SK-N-SH treated with all-trans-retinoic acid at 6 μM for 48 hours (cell line): Measurements from ENCODE around the gene CDC42BPB.

Experiments used
- ATAC-seq: fragments of 200-7000 bp; cut with Tn5 transposase; 3 replicates; pipeline ENCODE4 v1.9.1; 2020; ENCODE audit warnings: mild to moderate bottlenecking, moderate library complexity
- ARNTL ChIP-seq: fragments of 450-650 bp; formaldehyde crosslinking; IDR thresholded peaks from 2 replicates; pipeline ENCODE4 v1.5.0; 2020; ENCODE audit warnings: low read depth, mild to moderate bottlenecking, moderate library complexity, borderline replicate concordance
- BACH2 ChIP-seq: fragments of 250-450 bp; sonication (Bioruptor Pico); IDR thresholded peaks from 2 replicates; pipeline ENCODE4 v1.9.0; 2021; ENCODE audit warnings: mild to moderate bottlenecking, borderline replicate concordance
- CREB5 ChIP-seq: fragments of 250-450 bp; sonication (Bioruptor Pico); IDR thresholded peaks from 2 replicates; pipeline ENCODE4 v1.5.1; 2020; ENCODE audit warnings: low read depth, mild to moderate bottlenecking, moderate library complexity
- CSRNP3 ChIP-seq: fragments of 250-450 bp; sonication (Bioruptor Pico); IDR thresholded peaks from 2 replicates; pipeline ENCODE4 v1.5.1; 2021; ENCODE audit warnings: mild to moderate bottlenecking, moderate library complexity
- ESRRG ChIP-seq: fragments of 250-450 bp; sonication (Bioruptor Pico); IDR thresholded peaks from 2 replicates; pipeline ENCODE4 v1.6.1; 2021; ENCODE audit warnings: mild to moderate bottlenecking
- GLIS3 ChIP-seq: fragments of 250-450 bp; sonication (Bioruptor Pico); IDR thresholded peaks from 2 replicates; pipeline ENCODE4 v1.5.0; 2020; ENCODE audit warnings: mild to moderate bottlenecking, moderate library complexity
- OSR1 ChIP-seq: fragments of 250-450 bp; sonication (Bioruptor Pico); IDR thresholded peaks from 2 replicates; pipeline ENCODE4 v1.8.0; 2022; ENCODE audit warnings: moderate library complexity, mild to moderate bottlenecking, inconsistent platforms
- PATZ1 ChIP-seq: fragments of 250-450 bp; sonication (Bioruptor Pico); IDR thresholded peaks from 2 replicates; pipeline ENCODE4 v1.8.0; 2020; ENCODE audit warnings: mild to moderate bottlenecking, moderate library complexity, borderline replicate concordance
- POU6F1 ChIP-seq: fragments of 250-450 bp; sonication (Bioruptor Pico); IDR thresholded peaks from 2 replicates; pipeline ENCODE4 v1.8.0; 2021; ENCODE audit warnings: low read depth, mild to moderate bottlenecking, moderate library complexity, borderline replicate concordance
- RARB ChIP-seq: fragments of 250-450 bp; sonication (Bioruptor Pico); IDR thresholded peaks from 2 replicates; pipeline ENCODE4 v1.8.0; 2021; ENCODE audit warnings: mild to moderate bottlenecking, moderate library complexity
- SNAI2 ChIP-seq: fragments of 250-450 bp; sonication (Bioruptor Pico); IDR thresholded peaks from 2 replicates; pipeline ENCODE4 v1.5.0; 2020; ENCODE audit warnings: mild to moderate bottlenecking, moderate library complexity
- TCF4 ChIP-seq: fragments of 250-450 bp; sonication (Bioruptor Pico); IDR thresholded peaks from 2 replicates; pipeline ENCODE4 v1.8.0; 2021; ENCODE audit warnings: mild to moderate bottlenecking, moderate library complexity, borderline replicate concordance
- TOX ChIP-seq: fragments of 250-450 bp; sonication (Bioruptor Pico); IDR thresholded peaks from 2 replicates; pipeline ENCODE4 v1.8.0; 2021; ENCODE audit warnings: mild to moderate bottlenecking, moderate library complexity, borderline replicate concordance
- ZC3H10 ChIP-seq: fragments of 250-450 bp; sonication (Bioruptor Pico); IDR thresholded peaks from 2 replicates; pipeline ENCODE4 v1.5.1; 2021; ENCODE audit warnings: mild to moderate bottlenecking, moderate library complexity
- ZFP3 ChIP-seq: fragments of 250-450 bp; sonication (Bioruptor Pico); IDR thresholded peaks from 2 replicates; pipeline ENCODE4 v1.5.0; 2020; ENCODE audit warnings: mild to moderate bottlenecking, moderate library complexity
- ZFP30 ChIP-seq: fragments of 450-650 bp; formaldehyde crosslinking; IDR thresholded peaks from 2 replicates; pipeline ENCODE4 v1.5.0; 2022; ENCODE audit warnings: mild to moderate bottlenecking, moderate library complexity
- ZNF565 ChIP-seq: fragments of 450-650 bp; formaldehyde crosslinking; conservative IDR thresholded peaks from 2 replicates; pipeline ENCODE4 v1.5.0; 2020; ENCODE audit warnings: low read depth, mild to moderate bottlenecking, moderate library complexity
- ZNF70 ChIP-seq: fragments of 450-650 bp; formaldehyde crosslinking; IDR thresholded peaks from 2 replicates; pipeline ENCODE4 v1.5.0; 2020; ENCODE audit warnings: mild to moderate bottlenecking, moderate library complexity
- ZNF8 ChIP-seq: fragments of 450-650 bp; formaldehyde crosslinking; IDR thresholded peaks from 2 replicates; pipeline ENCODE4 v1.5.0; 2020; ENCODE audit warnings: mild to moderate bottlenecking, moderate library complexity

Gene CDC42BPB

GRCh38 chr14:102971314-102971713 lies 86.0 kb downstream of the CDC42BPB start (continued):
- TF ChIP-seq CSRNP3 (no peak), ARNTL (no peak), ESRRG (no peak)

- no peak for ATAC-seq
- TF ChIP-seq POU6F1 (CRISPR knock-in tag) (no peak), ESRRG (no peak), ZNF565 (CRISPR knock-in tag) (no peak), TOX (no peak), ZC3H10 (CRISPR knock-in tag) (no peak), ZNF70 (CRISPR knock-in tag) (no peak), PATZ1 (CRISPR knock-in tag) (no peak), ZNF8 (no peak), OSR1 (CRISPR knock-in tag) (no peak), RARB (no peak), ZFP30 (CRISPR knock-in tag) (no peak), CREB5 (no peak), ARNTL (no peak), GLIS3 (CRISPR knock-in tag) (no peak), SNAI2 (CRISPR knock-in tag) (no peak), TCF4 (CRISPR knock-in tag) (no peak), CSRNP3 (no peak), ZFP3 (CRISPR knock-in tag) (no peak)
Observed at GRCh38 chr14:102970496-102970895, 86.9 kb downstream of the CDC42BPB start.

- ATAC-seq: no peak
- TF ChIP-seq POU6F1 (CRISPR knock-in tag): no peak
- no peak for TF ChIP-seq OSR1 (CRISPR knock-in tag)
- no peak for TF ChIP-seq ZC3H10 (CRISPR knock-in tag)
- TF ChIP-seq RARB: no peak
- no peak for TF ChIP-seq BACH2 (CRISPR knock-in tag)
- no peak for TF ChIP-seq ZFP30 (CRISPR knock-in tag)
- TF ChIP-seq PATZ1 (CRISPR knock-in tag): no peak
- no peak for TF ChIP-seq TOX
Observed at GRCh38 chr14:102969901-102970300, 87.4 kb downstream of the CDC42BPB start.
